WTC11 (cell line): Measurements from ENCODE around the gene NUP210L. TPM values are rescaled to one million over a fixed set of nuclear protein-coding genes. Genes with fewer than 3 reads are reported as not detected.

Experiments used
- ATAC-seq: fragments of 200-7000 bp; cut with Tn5 transposase; 2 replicates; pipeline ENCODE4 v1.10.0; 2021; ENCODE audit warnings: mild to moderate bottlenecking, moderate library complexity
- CTCF ChIA-PET: fragments of 300-600 bp; sonication (Branson Sonifier 250); formaldehyde crosslinking; loops from one replicate; lab custom pipeline; 2021; ENCODE audit warnings: antibody characterized with exemption; lab: Charles Lee
- POLR2A ChIA-PET: fragments of 350-600 bp; sonication (Branson Sonifier 250); formaldehyde crosslinking; loops from one replicate; lab custom pipeline; 2021; ENCODE audit warnings: antibody characterized with exemption; lab: Charles Lee
- DNase-seq: peaks from one replicate; pipeline ENCODE4 v3.0.0; 2021; ENCODE audit warnings: low spot score
- H3K27ac Mint-ChIP-seq: 2 replicates; pipeline ENCODE4 v1.8.0; 2021; ENCODE audit warnings: mixed read lengths
- H3K27me3 Mint-ChIP-seq: 2 replicates; pipeline ENCODE4 v1.8.0; 2021; ENCODE audit warnings: low read depth, mild to moderate bottlenecking, moderate library complexity, mixed read lengths
- H3K36me3 Mint-ChIP-seq: 2 replicates; pipeline ENCODE4 v1.8.0; 2021; ENCODE audit warnings: mixed read lengths
- H3K4me1 Mint-ChIP-seq: 2 replicates; pipeline ENCODE4 v1.8.0; 2022; ENCODE audit warnings: mixed read lengths
- H3K4me3 Mint-ChIP-seq: 2 replicates; pipeline ENCODE4 v1.8.0; 2021; ENCODE audit warnings: mild to moderate bottlenecking, moderate library complexity, mixed read lengths
- H3K9me3 Mint-ChIP-seq: 2 replicates; pipeline ENCODE4 v1.8.0; 2021; ENCODE audit warnings: mixed read lengths
- CREB1 ChIP-seq: sonication (generic); formaldehyde crosslinking; IDR thresholded peaks from 2 replicates; pipeline ENCODE4 v1.8.0; 2023; ENCODE audit warnings: mild to moderate bottlenecking, missing genetic modification reagents
- EMX1 ChIP-seq: fragments of 250-450 bp; sonication (Bioruptor Pico); IDR thresholded peaks from 2 replicates; pipeline ENCODE4 v1.8.0; 2021; ENCODE audit warnings: mild to moderate bottlenecking
- ESRRA ChIP-seq: sonication (generic); formaldehyde crosslinking; IDR thresholded peaks from 2 replicates; pipeline ENCODE4 v1.8.1; 2022; ENCODE audit warnings: mild to moderate bottlenecking, missing genetic modification reagents, borderline replicate concordance
- ETV6 ChIP-seq: sonication (generic); formaldehyde crosslinking; IDR thresholded peaks from 2 replicates; pipeline ENCODE4 v1.8.1; 2022; ENCODE audit warnings: mild to moderate bottlenecking, missing genetic modification reagents
- GRHL2 ChIP-seq: fragments of 250-450 bp; sonication (Bioruptor Pico); IDR thresholded peaks from 2 replicates; pipeline ENCODE4 v1.8.0; 2022; ENCODE audit warnings: mild to moderate bottlenecking, moderate library complexity; ENCODE audit not compliant: insufficient replicate concordance, severe bottlenecking
- MYBL2 ChIP-seq: sonication (generic); formaldehyde crosslinking; IDR thresholded peaks from 2 replicates; pipeline ENCODE4 v1.8.1; 2023; ENCODE audit warnings: mild to moderate bottlenecking, moderate library complexity, missing genetic modification reagents
- NFATC4 ChIP-seq: fragments of 250-450 bp; sonication (Bioruptor Pico); IDR thresholded peaks from 2 replicates; pipeline ENCODE4 v1.9.0; 2021; ENCODE audit warnings: mild to moderate bottlenecking
- NR1H2 ChIP-seq: sonication (generic); formaldehyde crosslinking; IDR thresholded peaks from 2 replicates; pipeline ENCODE4 v1.9.0; 2021; ENCODE audit warnings: mild to moderate bottlenecking, moderate library complexity, missing genetic modification reagents
- PRRX2 ChIP-seq: fragments of 250-450 bp; sonication (Bioruptor Pico); IDR thresholded peaks from 2 replicates; pipeline ENCODE4 v1.8.0; 2021; ENCODE audit warnings: mild to moderate bottlenecking
- SOX15 ChIP-seq: fragments of 250-450 bp; sonication (Bioruptor Pico); IDR thresholded peaks from 2 replicates; pipeline ENCODE4 v1.9.0; 2021; ENCODE audit warnings: mild to moderate bottlenecking
- SP1 ChIP-seq: sonication (generic); formaldehyde crosslinking; conservative IDR thresholded peaks from 2 replicates; pipeline ENCODE4 v1.8.1; 2022; ENCODE audit warnings: missing genetic modification reagents
- TEAD1 ChIP-seq: sonication (generic); formaldehyde crosslinking; IDR thresholded peaks from 2 replicates; pipeline ENCODE4 v1.8.0; 2022; ENCODE audit warnings: mild to moderate bottlenecking, missing genetic modification reagents
- ZNF138 ChIP-seq: sonication (generic); formaldehyde crosslinking; conservative IDR thresholded peaks from 2 replicates; pipeline ENCODE4 v1.8.1; 2022; ENCODE audit warnings: mild to moderate bottlenecking, moderate library complexity, missing genetic modification reagents
- ZNF317 ChIP-seq: sonication (generic); formaldehyde crosslinking; IDR thresholded peaks from 2 replicates; pipeline ENCODE4 v1.8.1; 2023; ENCODE audit warnings: low read depth, mild to moderate bottlenecking, moderate library complexity, missing genetic modification reagents, borderline replicate concordance
- total RNA-seq: library from RNA; stranded (reverse); gene quantifications from 3 replicates; pipeline ENCODE4 v1.2.3, GENCODE V29; 2021
- TF ChIP-seq, protein P1 (sequence below): fragments of 200-600 bp; IDR thresholded peaks from 2 replicates; pipeline ENCODE4 v1.8.0; 2022; ENCODE audit warnings: antibody characterized with exemption
- TF ChIP-seq, protein P2 (sequence below): fragments of 250-450 bp; sonication (Bioruptor Pico); IDR thresholded peaks from 2 replicates; pipeline ENCODE4 v1.9.0; 2021; ENCODE audit warnings: mild to moderate bottlenecking
- TF ChIP-seq, protein P3 (sequence below): sonication (generic); formaldehyde crosslinking; IDR thresholded peaks from 2 replicates; pipeline ENCODE4 v1.8.1; 2022; ENCODE audit warnings: low read depth, missing genetic modification reagents, borderline replicate concordance
- TF ChIP-seq, protein P4 (sequence below): sonication (generic); formaldehyde crosslinking; IDR thresholded peaks from 2 replicates; pipeline ENCODE4 v1.8.1; 2022; ENCODE audit warnings: mild to moderate bottlenecking, missing genetic modification reagents, moderate library complexity, borderline replicate concordance
- TF ChIP-seq, protein P5 (sequence below): sonication (generic); formaldehyde crosslinking; conservative IDR thresholded peaks from 2 replicates; pipeline ENCODE4 v1.8.1; 2022; ENCODE audit warnings: mild to moderate bottlenecking, missing genetic modification reagents
- TF ChIP-seq, protein P6 (sequence below): fragments of 250-450 bp; sonication (Bioruptor Pico); IDR thresholded peaks from 2 replicates; pipeline ENCODE4 v2.1.2; 2022; ENCODE audit warnings: mild to moderate bottlenecking, moderate library complexity
- TF ChIP-seq, protein P7 (sequence below): fragments of 250-450 bp; sonication (Bioruptor Pico); IDR thresholded peaks from 2 replicates; pipeline ENCODE4 v1.9.0; 2021; ENCODE audit warnings: mild to moderate bottlenecking

The NUP210L gene
- total RNA-seq, 1 experiment from 2014 or later, result 0.02 TPM

DNA sequence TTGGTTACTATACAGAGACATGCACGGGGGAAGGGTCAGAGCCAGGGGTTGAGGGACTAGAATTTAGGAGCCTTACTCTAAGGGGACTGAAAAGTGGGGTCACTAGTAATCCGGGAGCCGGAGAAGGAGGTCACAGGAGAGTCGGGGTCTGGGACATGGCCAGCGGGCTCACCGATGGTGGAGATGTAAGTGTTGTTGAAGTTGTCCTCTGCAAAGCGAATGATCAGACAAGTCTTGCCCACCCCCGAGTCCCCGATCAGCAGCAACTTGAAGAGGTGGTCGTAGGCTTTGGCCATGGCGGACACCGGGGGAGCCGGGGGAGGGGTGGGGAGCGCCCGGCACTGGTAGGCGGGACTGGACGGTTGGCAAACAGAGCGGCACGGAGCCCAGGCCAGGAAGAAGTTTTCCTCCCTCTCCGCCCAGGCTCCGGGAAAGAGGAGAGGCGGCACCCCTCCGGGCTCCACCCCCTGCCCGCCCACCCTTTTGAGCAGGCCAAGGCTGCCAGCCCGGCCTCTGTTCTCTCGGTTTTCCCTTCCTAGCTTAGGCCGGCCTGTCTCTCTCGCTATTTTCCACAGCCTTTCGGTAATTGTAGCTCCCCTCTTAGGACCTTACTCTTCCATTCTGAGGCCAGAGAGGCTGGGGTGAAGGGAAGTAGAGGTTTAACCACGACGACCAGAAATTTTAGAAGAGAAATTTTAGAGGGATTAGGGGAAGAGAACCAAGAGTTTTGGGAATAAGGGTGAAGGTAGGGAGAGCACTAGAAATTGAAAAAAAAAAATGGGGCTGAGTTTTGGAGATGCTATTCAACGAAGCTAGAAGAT is 168.7 kb downstream of the NUP210L start, which contains the start of gene RAB13:
RAB13 (minus strand) TSS at position 399 of the 821 bp plus-strand sequence; CDS start at position 296, 103 bp downstream.
- Mint-ChIP-seq H3K27me3 (no peaks in the 10 kb centered on the region), H3K36me3 (peaks cover 33% of the 10 kb centered on the region), H3K9me3 (no peaks in the 10 kb centered on the region), H3K4me3 (peak within 1 kb of the TSS; percentile 97), H3K27ac (peak within 1 kb of the TSS; percentile 95), H3K4me1 (peaks cover 24% of the 10 kb centered on the region)
- 0 out of 2 replicates have a peak, but pooled peaks have one; percentile 11 for TF ChIP-seq TEAD1
- TF ChIP-seq, protein P1, sequence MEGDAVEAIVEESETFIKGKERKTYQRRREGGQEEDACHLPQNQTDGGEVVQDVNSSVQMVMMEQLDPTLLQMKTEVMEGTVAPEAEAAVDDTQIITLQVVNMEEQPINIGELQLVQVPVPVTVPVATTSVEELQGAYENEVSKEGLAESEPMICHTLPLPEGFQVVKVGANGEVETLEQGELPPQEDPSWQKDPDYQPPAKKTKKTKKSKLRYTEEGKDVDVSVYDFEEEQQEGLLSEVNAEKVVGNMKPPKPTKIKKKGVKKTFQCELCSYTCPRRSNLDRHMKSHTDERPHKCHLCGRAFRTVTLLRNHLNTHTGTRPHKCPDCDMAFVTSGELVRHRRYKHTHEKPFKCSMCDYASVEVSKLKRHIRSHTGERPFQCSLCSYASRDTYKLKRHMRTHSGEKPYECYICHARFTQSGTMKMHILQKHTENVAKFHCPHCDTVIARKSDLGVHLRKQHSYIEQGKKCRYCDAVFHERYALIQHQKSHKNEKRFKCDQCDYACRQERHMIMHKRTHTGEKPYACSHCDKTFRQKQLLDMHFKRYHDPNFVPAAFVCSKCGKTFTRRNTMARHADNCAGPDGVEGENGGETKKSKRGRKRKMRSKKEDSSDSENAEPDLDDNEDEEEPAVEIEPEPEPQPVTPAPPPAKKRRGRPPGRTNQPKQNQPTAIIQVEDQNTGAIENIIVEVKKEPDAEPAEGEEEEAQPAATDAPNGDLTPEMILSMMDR, result no peak
- no peak for TF ChIP-seq PRRX2
- 0 out of 2 replicates have a peak, but pooled peaks have one; percentile 24 for TF ChIP-seq SP1
- TF ChIP-seq MYBL2 (CRISPR knock-in tag), result no peak
- ATAC-seq (peak; percentile 83), DNase-seq (peak; percentile 82)
- ChIA-PET POLR2A (interaction anchor here (0.6 to 2.9 kb wide), 6 partner anchors 9 to 194 kb away, joined by 3 to 31 read pairs (median 5); partner anchors contain the start of genes CREB3L4, DENND4B, JTB and SLC39A1), CTCF (interaction anchor here (0.6 to 3.7 kb wide), 24 partner anchors 9 to 631 kb away, joined by 3 to 51 read pairs (median 6); partner anchors contain the start of genes CREB3L4, CRTC2, DENND4B and GATAD2B)

DNA sequence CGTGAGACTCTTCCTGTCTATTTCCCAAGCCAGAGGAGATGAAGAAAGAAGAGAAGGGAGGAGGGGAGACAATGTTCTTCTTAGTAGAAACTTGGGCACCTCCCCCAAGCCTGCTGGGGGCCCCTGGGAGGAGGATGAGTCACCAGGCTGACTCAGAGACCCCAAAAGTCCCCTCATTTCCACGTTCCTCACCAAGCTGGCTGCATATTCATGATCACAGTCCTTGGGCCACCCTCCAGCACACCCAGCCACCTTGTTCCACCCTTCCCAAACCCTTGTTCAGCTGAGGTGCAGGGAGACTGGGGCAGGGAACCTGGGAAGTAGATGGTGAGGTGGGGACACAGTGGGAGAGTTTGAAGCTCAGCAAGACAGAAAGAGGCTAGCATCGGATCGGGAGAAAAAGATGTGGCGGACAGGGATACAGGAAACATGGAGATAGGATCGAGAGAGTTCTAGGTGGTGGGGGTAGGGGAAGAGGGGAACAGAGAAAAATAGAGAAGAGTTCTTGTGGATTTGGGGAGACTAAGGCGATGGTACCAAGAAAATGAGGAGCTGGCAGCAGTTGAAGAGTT is 169.4 kb downstream of the NUP210L start:
- ATAC-seq (peak; percentile 2; the same call in 1 of the 2 replicates), DNase-seq (no peak)
- no peaks in the 10 kb centered on the region for H3K27me3 Mint-ChIP-seq
- H3K36me3 Mint-ChIP-seq, result peaks cover 26% of the 10 kb centered on the region
- H3K9me3 Mint-ChIP-seq, result no peaks in the 10 kb centered on the region
- TF ChIP-seq, protein P2, sequence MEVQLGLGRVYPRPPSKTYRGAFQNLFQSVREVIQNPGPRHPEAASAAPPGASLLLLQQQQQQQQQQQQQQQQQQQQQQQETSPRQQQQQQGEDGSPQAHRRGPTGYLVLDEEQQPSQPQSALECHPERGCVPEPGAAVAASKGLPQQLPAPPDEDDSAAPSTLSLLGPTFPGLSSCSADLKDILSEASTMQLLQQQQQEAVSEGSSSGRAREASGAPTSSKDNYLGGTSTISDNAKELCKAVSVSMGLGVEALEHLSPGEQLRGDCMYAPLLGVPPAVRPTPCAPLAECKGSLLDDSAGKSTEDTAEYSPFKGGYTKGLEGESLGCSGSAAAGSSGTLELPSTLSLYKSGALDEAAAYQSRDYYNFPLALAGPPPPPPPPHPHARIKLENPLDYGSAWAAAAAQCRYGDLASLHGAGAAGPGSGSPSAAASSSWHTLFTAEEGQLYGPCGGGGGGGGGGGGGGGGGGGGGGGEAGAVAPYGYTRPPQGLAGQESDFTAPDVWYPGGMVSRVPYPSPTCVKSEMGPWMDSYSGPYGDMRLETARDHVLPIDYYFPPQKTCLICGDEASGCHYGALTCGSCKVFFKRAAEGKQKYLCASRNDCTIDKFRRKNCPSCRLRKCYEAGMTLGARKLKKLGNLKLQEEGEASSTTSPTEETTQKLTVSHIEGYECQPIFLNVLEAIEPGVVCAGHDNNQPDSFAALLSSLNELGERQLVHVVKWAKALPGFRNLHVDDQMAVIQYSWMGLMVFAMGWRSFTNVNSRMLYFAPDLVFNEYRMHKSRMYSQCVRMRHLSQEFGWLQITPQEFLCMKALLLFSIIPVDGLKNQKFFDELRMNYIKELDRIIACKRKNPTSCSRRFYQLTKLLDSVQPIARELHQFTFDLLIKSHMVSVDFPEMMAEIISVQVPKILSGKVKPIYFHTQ (CRISPR knock-in tag), result no peak
- TF ChIP-seq EMX1 (CRISPR knock-in tag), result no peak
- no peak for TF ChIP-seq GRHL2 (CRISPR knock-in tag)
- TF ChIP-seq, protein P3, sequence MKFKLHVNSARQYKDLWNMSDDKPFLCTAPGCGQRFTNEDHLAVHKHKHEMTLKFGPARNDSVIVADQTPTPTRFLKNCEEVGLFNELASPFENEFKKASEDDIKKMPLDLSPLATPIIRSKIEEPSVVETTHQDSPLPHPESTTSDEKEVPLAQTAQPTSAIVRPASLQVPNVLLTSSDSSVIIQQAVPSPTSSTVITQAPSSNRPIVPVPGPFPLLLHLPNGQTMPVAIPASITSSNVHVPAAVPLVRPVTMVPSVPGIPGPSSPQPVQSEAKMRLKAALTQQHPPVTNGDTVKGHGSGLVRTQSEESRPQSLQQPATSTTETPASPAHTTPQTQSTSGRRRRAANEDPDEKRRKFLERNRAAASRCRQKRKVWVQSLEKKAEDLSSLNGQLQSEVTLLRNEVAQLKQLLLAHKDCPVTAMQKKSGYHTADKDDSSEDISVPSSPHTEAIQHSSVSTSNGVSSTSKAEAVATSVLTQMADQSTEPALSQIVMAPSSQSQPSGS (CRISPR knock-in tag), result no peak
- TF ChIP-seq SOX15 (CRISPR knock-in tag), result no peak
- TF ChIP-seq ETV6 (CRISPR knock-in tag), result no peak
- no peak for TF ChIP-seq PRRX2
- TF ChIP-seq CREB1 (CRISPR knock-in tag), result no peak
- TF ChIP-seq, protein P4, sequence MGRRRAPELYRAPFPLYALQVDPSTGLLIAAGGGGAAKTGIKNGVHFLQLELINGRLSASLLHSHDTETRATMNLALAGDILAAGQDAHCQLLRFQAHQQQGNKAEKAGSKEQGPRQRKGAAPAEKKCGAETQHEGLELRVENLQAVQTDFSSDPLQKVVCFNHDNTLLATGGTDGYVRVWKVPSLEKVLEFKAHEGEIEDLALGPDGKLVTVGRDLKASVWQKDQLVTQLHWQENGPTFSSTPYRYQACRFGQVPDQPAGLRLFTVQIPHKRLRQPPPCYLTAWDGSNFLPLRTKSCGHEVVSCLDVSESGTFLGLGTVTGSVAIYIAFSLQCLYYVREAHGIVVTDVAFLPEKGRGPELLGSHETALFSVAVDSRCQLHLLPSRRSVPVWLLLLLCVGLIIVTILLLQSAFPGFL (CRISPR knock-in tag), result no peak
- TF ChIP-seq ZNF317 (CRISPR knock-in tag), result no peak
- no peak for TF ChIP-seq ZNF138
- no peak for TF ChIP-seq NFATC4 (CRISPR knock-in tag)
- TF ChIP-seq NR1H2, result no peak
- TF ChIP-seq, protein P5, sequence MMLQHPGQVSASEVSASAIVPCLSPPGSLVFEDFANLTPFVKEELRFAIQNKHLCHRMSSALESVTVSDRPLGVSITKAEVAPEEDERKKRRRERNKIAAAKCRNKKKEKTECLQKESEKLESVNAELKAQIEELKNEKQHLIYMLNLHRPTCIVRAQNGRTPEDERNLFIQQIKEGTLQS (CRISPR knock-in tag), result no peak
- no peak for TF ChIP-seq ESRRA (CRISPR knock-in tag)
- TF ChIP-seq, protein P6, sequence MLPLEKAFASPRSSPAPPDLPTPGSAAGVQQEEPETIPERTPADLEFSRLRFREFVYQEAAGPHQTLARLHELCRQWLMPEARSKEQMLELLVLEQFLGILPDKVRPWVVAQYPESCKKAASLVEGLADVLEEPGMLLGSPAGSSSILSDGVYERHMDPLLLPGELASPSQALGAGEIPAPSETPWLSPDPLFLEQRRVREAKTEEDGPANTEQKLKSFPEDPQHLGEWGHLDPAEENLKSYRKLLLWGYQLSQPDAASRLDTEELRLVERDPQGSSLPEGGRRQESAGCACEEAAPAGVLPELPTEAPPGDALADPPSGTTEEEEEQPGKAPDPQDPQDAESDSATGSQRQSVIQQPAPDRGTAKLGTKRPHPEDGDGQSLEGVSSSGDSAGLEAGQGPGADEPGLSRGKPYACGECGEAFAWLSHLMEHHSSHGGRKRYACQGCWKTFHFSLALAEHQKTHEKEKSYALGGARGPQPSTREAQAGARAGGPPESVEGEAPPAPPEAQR (CRISPR knock-in tag), result no peak
- TF ChIP-seq, protein P7, sequence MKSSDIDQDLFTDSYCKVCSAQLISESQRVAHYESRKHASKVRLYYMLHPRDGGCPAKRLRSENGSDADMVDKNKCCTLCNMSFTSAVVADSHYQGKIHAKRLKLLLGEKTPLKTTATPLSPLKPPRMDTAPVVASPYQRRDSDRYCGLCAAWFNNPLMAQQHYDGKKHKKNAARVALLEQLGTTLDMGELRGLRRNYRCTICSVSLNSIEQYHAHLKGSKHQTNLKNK, result no peak
- ChIA-PET CTCF (interaction anchor here (0.9 to 3.7 kb wide), 12 partner anchors 8 to 630 kb away, joined by 3 to 51 read pairs (median 10); partner anchors contain the start of genes CREB3L4, DENND4B, GATAD2B and JTB), POLR2A (interaction anchor here (1.1 to 2.9 kb wide), 5 partner anchors 8 to 39 kb away, joined by 4 to 31 read pairs (median 5); partner anchors contain the start of genes CREB3L4, DENND4B, JTB and SLC39A1)
- peak overlapping the region; percentile 97 for H3K4me3 Mint-ChIP-seq
- peaks cover 22% of the 10 kb centered on the region for H3K4me1 Mint-ChIP-seq
- peak overlapping the region; percentile 94 for H3K27ac Mint-ChIP-seq
